ENCODE data around the gene MXI1.

Gene MXI1

DNA sequence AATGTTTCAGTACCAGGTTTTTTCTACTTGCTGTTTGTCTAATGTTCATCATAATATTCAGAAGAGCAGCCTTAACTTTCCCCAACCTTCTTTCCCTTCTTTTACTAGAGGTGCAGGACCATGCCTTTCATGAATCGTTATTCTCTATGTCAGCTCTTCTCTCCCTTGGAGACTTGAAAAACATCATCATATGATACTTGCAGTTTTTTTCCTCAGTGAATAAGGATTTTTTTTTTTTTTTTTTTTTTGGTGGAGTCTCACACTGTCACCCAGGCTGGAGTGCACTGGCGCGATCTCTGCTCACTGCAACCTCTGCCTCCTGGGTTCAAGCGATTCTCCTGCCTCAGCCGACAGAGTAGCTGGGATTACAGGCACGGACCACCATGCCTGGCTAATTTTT is 67.2 kb downstream of the MXI1 start:
- no peak for DNase-seq (ENCODE audit: low read depth in 2 of 2)

DNA sequence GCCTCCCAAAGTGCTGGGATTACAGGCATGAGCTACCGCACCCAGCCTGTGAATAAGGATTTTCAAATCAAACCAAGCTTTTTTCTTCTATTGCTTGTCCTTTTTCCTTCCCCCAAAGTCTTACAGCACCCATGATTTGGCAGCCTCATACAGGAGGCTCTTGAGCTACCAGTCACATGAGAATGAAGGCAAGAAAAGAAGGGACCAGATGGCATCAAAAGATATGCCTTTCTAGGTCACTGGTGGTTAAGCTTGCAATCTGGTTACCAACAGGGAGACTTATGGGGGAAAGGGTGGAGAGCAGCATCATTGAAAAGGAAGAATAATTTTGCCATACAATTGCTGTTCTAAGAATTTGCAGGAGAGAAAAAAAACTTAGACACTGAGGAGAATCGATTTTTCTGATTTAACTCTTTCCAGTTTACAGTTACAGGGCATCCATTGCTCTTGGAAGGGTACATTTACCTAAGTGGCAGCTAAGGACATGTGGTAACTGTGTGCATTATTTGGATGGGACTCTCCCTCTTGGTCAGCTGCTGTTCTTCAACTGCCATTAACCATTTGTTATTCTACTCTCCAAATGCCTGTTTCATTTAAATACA is 67.8 kb downstream of the MXI1 start:
- no peak for DNase-seq (ENCODE audit: low read depth in 2 of 2)

DNA sequence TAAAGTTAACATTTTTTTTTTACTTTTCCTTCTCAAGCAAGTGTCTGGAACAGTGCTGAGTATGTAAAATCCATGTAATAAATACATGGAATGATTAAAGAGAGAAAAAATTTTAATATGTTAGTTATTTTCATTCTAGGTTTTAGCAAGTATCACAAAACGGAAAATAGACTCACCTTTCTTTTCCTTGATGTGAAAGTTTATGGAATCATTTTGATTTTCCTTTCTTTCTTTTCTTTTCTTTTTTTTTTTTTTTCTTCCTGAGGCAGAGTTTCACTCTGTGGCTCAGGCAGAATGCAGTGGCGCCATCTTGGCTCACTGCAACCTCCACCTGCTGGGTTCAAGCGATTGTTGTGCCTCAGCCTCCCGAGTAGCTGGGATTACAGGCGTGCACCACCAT is 69.2 kb downstream of the MXI1 start:
- no peak for DNase-seq (ENCODE audit: low read depth in 2 of 2)

DNA sequence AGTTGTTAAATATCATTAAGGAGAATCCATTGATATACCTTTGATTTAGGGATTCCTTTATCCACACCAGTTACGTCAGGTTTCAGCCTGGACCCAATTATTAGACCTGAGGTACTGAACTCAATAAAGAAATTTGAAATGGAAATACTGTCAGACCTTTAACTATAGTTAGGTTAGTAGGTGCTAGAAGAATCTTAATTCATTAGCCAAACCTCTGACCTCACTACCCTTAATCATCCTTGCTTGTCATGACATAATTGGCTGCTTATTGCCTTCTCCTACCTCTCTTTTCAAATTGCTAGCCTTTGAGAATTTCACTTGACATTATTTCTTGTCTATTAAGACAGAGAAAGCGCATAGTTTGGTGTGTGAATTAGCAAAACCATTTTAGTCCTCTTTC is 70.2 kb downstream of the MXI1 start:
- DNase-seq (ENCODE audit: low read depth in 2 of 2), result no peak

DNA sequence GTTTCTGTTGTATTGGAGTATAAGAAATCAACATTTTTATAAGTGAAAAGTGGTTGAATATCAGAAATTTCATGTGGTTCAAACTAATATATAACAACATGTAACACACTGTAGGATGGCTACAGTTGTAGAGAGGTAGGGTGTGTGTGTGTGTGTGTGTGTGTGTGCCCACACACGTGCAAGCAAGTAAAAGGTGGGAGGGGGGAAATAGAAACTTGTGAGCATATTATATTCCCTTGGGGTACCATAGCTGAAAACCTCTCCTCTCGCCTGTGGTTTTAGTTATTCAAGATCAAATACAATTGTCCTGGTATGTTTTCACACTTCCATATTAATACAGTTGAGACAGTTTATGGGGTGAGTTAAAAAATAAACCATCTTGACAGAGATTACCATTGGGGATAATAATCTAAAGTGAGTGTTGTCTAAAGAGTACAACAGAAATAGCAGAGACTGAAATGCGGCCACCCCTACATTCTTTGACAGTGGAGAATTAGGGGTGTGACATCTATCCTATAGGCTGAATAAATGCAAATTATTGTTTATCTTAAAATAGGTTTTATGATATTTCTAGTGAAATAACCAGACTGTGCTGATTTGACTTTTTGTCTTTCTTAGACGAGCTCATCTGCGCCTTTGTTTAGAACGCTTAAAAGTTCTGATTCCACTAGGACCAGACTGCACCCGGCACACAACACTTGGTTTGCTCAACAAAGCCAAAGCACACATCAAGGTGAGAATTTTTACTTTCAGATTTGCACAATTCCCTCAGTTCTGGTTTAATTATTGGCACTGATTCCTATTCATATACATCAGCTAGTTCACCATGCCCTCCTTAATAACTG is 71.4 kb downstream of the MXI1 start:
- no peak for DNase-seq (ENCODE audit: low read depth in 2 of 2)

DNA sequence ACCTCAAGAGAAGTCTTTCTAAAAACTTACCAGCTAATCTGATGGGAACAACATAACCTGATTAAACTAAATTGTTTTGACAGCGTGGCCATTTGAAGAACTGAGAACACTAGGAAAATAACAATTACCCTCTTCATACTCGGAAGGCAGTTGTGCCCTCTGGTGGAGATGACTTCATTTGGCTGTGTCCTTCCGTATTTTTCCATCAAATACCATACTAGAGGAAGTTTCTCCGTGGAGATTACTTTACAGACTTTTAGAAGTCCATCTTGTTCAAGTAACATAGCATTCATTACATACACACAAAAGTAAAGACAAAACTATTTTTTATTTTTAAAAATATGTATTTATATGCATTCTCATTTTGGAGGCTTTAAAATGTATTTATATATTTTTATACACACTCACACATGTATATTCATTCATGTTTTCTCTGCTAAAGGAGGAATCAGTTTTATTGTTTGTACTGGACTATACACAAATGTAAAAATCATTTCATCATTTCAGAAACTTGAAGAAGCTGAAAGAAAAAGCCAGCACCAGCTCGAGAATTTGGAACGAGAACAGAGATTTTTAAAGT is 72.1 kb downstream of the MXI1 start:
- DNase-seq (ENCODE audit: low read depth in 2 of 2), result peak; percentile 31

- DNase-seq (ENCODE audit: low read depth in 2 of 2), result no peak
These were observed 76.9 kb downstream of the MXI1 start for GRCh38 chr10:110284262-110284661.

- DNase-seq (ENCODE audit: low read depth in 2 of 2), result no peak
These were observed 78.1 kb downstream of the MXI1 start for GRCh38 chr10:110285501-110285900.

DNA sequence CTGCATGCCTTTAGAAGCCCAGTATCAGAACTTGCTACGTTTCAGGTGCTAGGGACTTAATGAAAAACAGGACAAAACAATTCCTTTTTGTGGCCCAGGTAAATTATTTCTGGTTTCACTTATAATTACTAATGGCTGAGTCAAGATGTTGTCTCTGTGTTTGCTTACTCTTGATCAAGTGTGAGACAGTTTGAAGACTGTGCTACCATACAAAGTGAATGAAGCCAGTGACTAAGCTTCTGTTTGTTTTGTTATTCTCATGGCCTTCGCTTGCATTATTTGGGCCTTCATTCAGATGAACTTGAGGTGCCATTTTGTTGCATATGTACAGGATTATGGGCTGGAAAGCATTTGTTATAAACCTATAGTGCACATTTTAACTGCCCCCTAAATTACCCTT is 79.4 kb downstream of the MXI1 start:
- no peak for DNase-seq (ENCODE audit: low read depth in 2 of 2)

DNA sequence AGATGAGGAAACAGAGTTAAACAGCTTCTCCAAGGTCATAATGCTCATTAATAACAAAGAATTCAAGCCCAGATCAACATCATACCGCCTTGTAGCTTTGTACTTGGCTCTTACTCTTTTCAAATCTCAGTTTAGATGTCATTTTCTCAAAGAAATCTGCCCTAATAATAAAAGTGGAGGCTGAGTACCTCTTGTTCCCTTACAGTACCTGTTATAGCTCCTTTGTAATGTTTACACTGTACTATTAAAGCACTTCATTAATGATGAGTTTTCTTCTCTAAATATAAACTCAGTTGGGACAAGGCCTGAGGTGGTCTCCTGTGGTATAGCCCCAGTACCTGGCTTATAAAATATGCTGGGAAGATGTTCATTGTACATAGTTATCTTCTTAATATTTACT is 89.6 kb downstream of the MXI1 start:
- DNase-seq (ENCODE audit: low read depth in 2 of 2), result no peak

DNA sequence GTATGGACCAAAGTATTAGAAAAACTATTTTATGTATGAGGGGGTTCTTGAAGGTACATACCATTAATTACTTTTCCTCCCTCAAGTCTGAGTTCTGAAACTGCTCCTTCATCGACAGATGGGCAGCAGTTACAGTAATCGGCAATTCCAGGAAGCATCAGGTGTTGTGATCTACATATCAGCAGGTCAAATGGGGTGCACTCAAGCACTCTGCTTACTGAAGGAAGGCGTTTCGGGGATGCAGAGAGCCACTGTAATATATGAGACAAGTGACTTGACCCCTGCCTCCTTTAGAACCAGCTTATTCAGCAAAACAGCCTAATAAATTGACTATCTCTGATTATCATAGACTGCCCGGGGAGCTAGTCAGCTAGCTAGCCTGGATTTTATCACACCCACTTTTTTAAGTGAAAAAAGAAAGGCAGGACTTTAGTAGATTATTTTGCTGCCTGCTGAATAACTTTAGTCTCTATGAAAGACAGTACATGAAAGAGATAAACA is 93.1 kb downstream of the MXI1 start:
- no peak for DNase-seq (ENCODE audit: low read depth in 2 of 2)

GRCh38 chr10:110303681-110304080 is 96.3 kb downstream of the MXI1 start:
- no peak for DNase-seq (ENCODE audit: low read depth in 2 of 2)

- DNase-seq (ENCODE audit: low read depth in 2 of 2), result no peak
These were observed 97.0 kb downstream of the MXI1 start for GRCh38 chr10:110304394-110304779.

- peak; percentile 96 to 97 for DNase-seq (ENCODE audit: low read depth in 2 of 2)
These were observed 97.5 kb downstream of the MXI1 start, which contains the start of gene SMNDC1 for GRCh38 chr10:110304780-110305421. Gene SMNDC1, minus strand, starts transcription at chr10:110304920. Its CDS starts 1,333 bp downstream, at chr10:110303587.

DNA sequence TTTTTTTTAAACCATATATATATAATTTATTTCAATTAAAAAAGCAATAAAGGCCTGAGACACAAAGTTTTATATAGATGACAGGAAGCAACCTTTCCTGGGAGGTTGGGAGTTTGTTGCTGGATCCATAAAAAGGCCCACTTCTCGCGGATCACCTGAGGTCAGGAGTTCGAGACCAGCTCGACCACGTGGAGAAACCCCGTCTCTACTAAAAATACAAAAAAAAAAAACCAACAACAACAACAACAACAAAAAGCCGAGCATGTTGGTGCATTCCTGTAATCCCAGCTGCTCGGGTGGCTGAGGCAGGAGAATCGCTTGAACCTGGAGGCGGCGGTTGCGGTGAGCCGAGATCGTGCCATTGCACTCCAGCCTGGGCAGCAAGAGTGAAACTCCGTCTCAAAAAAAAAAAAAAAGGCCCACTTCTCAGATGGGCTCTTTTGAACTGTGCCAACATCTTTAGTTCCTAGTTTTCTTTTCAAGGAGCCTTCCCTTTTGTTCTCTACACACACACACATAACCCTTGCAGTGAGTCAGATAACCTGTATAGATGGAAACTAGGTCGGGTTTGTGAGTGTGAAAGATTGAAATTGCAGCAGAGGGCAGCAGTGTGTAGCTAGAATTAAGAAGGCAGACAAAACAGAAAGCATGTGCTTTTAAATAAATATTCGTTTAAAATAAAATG is 98.5 kb downstream of the MXI1 start:
- peak; percentile 71 to 73 for DNase-seq (ENCODE audit: low read depth in 2 of 2)

DNA sequence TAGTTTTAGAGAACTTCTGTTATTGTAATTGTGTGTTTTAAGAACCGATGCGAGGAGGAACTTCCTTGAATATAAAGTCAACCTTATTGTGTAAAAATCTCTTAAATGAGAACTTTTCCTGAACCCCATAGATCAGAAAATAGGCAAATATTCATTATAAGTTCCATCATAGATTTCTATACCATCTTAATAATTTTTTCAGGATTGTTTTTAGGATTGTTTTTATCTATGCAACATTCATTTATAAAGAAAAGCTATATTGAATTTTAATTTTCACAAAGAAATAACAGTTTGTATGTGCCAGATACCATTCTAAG is 99.0 kb downstream of the MXI1 start:
- no peak for DNase-seq (ENCODE audit: low read depth in 2 of 2)

GRCh38 chr10:110307805-110308204 is 100.4 kb downstream of the MXI1 start:
- DNase-seq (ENCODE audit: low read depth in 2 of 2), result no peak

DNA sequence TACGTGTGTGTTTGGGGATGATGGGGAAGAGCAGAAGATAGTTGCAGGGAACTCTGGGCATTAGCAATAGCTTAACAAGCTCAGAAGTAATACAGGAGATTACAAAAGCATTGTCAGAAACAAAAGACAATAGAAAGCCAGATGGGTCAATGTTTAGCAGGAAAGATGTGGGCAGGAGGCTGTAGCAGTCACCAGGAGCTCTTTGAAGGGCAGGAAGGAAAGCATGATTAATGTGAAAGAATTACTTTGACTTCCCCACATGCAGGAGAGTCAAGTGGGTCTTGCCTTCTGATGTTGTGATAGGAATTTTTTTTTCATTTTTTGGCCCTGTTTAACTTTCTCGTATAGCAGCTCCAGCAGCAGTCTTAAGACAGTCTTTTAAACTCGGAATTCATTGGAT is 103.3 kb downstream of the MXI1 start:
- no peak for DNase-seq (ENCODE audit: low read depth in 2 of 2)

DNA sequence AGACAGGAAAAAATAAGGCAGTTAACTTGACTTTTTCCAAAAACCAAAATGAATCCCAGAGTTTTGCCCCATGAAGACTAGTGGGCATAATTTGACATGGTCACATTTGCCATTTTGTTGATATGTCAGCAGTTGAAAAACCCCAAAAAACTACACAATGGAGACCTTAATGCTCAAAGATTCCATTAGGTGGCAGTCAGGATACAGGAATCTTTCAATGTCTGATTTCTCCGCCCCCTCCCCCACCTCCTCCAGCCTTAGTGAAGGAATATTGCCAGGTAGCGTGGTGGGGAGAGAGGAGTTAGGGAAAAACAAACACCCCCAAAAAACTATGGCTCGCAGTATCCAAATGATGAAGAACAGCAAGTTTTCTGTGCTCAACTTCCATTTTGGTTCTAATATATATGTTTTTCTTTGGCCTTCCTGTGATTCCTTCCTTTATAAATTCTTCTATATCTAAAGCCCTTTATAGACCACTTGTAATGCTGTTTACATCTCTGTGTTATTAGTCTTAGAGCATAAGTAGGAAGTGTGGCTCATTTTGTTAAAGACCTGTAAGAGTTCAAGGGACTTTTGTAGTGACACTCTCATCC is 104.0 kb downstream of the MXI1 start:
- peak; percentile 39 to 45 for DNase-seq (ENCODE audit: low read depth in 2 of 2)

DNA sequence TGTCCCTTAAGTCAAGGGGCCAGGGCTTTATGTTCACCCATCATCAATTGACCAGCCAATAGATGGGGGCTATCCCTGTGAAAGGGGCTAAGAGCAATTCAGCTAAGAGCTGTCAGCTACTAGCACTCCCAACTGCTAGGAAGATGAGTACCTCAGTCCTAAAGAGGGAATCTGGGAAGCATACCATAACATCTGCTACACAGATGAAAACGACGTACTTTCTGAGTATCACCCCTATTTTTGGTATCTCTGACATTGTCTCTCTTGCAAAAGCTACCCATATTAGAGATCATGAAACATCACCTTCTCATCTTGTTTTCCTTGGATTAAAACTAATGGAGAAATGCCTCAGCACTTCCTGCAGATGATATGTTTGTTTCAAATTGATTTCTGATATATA is 104.8 kb downstream of the MXI1 start:
- DNase-seq (ENCODE audit: low read depth in 2 of 2), result no peak

DNA sequence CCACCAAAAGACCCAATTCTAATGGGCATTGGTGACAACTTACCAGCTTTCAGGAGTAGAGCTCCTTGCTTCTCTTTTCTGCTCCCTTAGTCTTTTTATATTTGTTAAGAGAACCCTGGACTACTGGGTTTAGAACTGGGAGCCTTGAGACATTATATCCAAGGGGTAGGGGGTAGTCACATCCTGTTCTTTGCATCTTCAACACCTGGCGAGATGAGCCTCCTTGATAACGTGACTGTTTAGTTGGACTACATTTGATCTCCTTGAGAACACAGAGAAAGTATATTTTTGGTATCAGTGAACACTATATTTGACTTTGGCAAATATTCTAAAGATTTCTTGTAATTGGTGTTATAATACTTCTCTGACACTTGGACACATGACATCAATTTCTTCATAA is 106.3 kb downstream of the MXI1 start:
- no peak for DNase-seq (ENCODE audit: low read depth in 2 of 2)
